Loucy (cell line): ENCODE measurements around the gene TMEM132A.

Experiments used
- EZH2phosphoT487 ChIP-seq: fragments of 200-600 bp; IDR thresholded peaks from 2 replicates; pipeline ENCODE4 v1.6.1; 2018; ENCODE audit warnings: antibody characterized with exemption, mild to moderate bottlenecking, moderate library complexity, borderline replicate concordance
- TF ChIP-seq, protein P1 (sequence below): fragments of 200-600 bp; sonication (generic); conservative IDR thresholded peaks from 2 replicates; pipeline ENCODE4 v1.5.1; 2014; ENCODE audit warnings: mild to moderate bottlenecking, antibody characterized with exemption, low read length

DNA sequence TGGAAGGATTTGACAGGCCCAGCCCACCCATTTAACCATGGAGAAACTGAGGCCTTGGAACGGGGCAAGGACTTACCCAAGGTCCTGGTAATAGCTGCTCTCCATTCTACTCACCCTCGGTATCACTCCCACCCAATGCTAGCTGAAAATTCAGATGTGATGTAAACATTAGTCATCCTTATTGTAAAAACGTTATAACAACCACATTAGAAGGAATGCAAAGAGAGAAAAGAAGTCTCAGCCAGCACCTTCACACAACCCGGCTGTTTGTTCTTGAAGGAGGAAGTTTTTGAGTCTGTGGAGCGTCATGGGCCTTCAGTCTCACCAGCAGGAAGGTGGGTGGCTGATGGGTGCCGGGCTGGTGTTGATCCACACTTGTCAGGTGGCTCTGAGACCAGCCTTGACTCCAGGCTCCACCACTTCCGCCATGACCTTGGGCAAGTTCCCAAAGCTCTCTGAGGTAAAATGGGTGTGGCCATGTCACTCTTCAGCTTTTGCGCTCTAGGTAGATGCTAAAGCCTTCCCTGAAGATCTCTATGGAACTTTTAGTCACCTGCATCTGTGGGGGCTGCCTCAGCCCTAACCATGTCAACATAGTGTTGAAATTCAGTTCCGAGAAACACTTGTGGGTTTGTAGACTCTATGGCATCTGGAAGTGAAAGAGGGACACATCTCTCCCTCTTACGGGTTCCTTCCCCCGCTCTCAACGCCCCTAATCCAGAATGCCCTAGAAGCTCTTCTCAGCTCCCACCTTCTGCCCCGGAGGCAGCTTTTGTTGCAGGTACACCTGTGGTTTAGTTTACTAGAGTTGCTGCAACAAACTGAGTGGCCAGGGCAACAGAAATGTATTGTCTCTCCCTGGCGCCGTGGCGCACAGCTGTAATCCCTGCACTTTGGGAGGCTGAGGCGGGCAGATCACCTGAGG, 62.0 kb downstream of the TMEM132A start:
- TF ChIP-seq, protein P1, sequence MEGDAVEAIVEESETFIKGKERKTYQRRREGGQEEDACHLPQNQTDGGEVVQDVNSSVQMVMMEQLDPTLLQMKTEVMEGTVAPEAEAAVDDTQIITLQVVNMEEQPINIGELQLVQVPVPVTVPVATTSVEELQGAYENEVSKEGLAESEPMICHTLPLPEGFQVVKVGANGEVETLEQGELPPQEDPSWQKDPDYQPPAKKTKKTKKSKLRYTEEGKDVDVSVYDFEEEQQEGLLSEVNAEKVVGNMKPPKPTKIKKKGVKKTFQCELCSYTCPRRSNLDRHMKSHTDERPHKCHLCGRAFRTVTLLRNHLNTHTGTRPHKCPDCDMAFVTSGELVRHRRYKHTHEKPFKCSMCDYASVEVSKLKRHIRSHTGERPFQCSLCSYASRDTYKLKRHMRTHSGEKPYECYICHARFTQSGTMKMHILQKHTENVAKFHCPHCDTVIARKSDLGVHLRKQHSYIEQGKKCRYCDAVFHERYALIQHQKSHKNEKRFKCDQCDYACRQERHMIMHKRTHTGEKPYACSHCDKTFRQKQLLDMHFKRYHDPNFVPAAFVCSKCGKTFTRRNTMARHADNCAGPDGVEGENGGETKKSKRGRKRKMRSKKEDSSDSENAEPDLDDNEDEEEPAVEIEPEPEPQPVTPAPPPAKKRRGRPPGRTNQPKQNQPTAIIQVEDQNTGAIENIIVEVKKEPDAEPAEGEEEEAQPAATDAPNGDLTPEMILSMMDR: no peak
- no peak for TF ChIP-seq EZH2phosphoT487
